Epithelial cell of proximal tubule (primary cell): Measurements from ENCODE around the gene TMEM242. TPM values are rescaled to one million over a fixed set of nuclear protein-coding genes. Genes with fewer than 3 reads are reported as not detected.

Source experiments
- DNase-seq: peaks from one replicate; pipeline ENCODE4 v3.0.0-alpha.2; 2011; ENCODE audit warnings: low read depth
- H3K4me3 ChIP-seq: 2 replicates; pipeline ENCODE4 v1.5.1; 2011; ENCODE audit warnings: low read depth, mild to moderate bottlenecking, low read length
- total RNA-seq: library from RNA; depleted of rRNA; stranded (reverse); fragments of >200 nt; gene quantifications from 2 replicates; pipeline ENCODE4 v1.2.3, GENCODE V29; 2015
- TF ChIP-seq, protein P1 (sequence below): conservative IDR thresholded peaks from 2 replicates; pipeline ENCODE4 v1.5.1; 2012; ENCODE audit warnings: low read depth, mild to moderate bottlenecking, low read length

TMEM242 gene
- total RNA-seq, 1 donor from 2014 or later = 5.2 TPM

GRCh38 chr6:157300006-157300405 is 23.3 kb downstream of the TMEM242 start:
- no peak for DNase-seq
- TF ChIP-seq, protein P1, sequence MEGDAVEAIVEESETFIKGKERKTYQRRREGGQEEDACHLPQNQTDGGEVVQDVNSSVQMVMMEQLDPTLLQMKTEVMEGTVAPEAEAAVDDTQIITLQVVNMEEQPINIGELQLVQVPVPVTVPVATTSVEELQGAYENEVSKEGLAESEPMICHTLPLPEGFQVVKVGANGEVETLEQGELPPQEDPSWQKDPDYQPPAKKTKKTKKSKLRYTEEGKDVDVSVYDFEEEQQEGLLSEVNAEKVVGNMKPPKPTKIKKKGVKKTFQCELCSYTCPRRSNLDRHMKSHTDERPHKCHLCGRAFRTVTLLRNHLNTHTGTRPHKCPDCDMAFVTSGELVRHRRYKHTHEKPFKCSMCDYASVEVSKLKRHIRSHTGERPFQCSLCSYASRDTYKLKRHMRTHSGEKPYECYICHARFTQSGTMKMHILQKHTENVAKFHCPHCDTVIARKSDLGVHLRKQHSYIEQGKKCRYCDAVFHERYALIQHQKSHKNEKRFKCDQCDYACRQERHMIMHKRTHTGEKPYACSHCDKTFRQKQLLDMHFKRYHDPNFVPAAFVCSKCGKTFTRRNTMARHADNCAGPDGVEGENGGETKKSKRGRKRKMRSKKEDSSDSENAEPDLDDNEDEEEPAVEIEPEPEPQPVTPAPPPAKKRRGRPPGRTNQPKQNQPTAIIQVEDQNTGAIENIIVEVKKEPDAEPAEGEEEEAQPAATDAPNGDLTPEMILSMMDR = no peak
- H3K4me3 ChIP-seq = no peak overlapping the region

DNA sequence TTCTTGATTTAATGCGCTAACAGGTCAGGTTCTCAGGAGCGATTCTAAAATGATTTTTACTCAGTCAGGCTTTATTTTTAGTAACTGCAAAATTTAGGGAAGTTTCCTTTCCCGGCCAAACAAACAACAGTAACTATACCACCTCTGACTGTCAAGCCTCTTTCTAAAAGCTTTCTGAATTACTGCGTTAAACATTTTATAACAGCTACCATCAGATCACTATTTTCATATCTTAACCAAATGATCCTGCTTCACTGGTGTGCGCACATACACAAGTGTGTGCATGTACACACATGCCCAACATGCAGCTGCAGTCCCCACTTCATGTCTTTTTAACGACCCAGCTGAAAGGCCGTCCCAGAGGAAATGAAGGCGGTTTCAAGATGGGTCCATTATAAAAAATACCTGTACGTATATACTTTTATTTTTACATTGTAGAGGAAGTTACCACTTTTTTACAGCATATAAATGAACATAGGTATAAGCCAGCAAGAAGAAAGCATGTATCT is 25.0 kb downstream of the TMEM242 start:
- DNase-seq = no peak
- TF ChIP-seq, protein P1 = no peak
- no peak overlapping the region for H3K4me3 ChIP-seq

GRCh38 chr6:157294654-157295053 is 28.7 kb downstream of the TMEM242 start:
- DNase-seq = no peak
- H3K4me3 ChIP-seq = no peak overlapping the region
- TF ChIP-seq, protein P1 = no peak

- DNase-seq = no peak
- H3K4me3 ChIP-seq = no peak overlapping the region
- TF ChIP-seq, protein P1 = no peak
Observed at GRCh38 chr6:157293780-157294179, 29.5 kb downstream of the TMEM242 start.

DNA sequence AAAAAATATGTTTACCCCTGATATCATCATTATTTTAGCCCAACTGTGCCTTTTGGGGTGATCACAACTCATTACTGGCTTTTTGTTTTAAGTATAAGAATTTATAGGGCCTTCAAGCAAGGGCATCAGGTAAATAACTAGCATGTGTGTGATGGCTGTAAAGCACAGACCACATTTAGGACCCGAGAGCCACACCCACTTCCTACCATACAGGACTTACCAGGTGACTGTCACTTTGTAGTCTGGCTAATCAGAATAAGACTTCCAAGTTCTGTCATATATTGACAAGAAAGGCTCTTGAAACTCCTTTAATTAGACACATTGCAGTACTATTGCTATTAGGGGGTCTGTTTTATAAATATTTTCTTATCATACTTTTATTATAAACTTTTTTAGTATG is 31.1 kb downstream of the TMEM242 start:
- TF ChIP-seq, protein P1 = no peak
- H3K4me3 ChIP-seq = no peak overlapping the region
- DNase-seq = no peak

- H3K4me3 ChIP-seq = no peak overlapping the region
- TF ChIP-seq, protein P1 = no peak
- no peak for DNase-seq
Observed at GRCh38 chr6:157291356-157291755, 32.0 kb downstream of the TMEM242 start.

GRCh38 chr6:157290797-157291196 is 32.5 kb downstream of the TMEM242 start:
- no peak overlapping the region for H3K4me3 ChIP-seq
- TF ChIP-seq, protein P1 = no peak

More at GRCh38 chr6:157290797-157291196, 32.5 kb downstream of the TMEM242 start:
- no peak for DNase-seq
